Epithelial cell of alveolus of lung (primary cell): Measurements from ENCODE around the gene MAP1LC3B2. TPM values are rescaled to one million over a fixed set of nuclear protein-coding genes. Genes with fewer than 3 reads are reported as not detected.

Source experiments
- total RNA-seq: library from RNA; depleted of rRNA; stranded (reverse); fragments of >200 nt; gene quantifications from 2 replicates; pipeline ENCODE4 v1.2.1, GENCODE V29; 2015

MAP1LC3B2 gene
- 0.26 and 0.32 TPM in 2 replicates for total RNA-seq

GRCh38 chr12:116559162-116559935, at the start of gene MAP1LC3B2:
TSS of gene MAP1LC3B2 (plus strand) at chr12:116559381. CDS start at chr12:116575943, 16,562 bp downstream.

Other genes starting within 250 kb of the MAP1LC3B2 start
- gene SPRING1, start 178.7 kb downstream of the MAP1LC3B2 start, total RNA-seq = 21.9 and 28.4 TPM in 2 replicates
- gene RNFT2, start 178.9 kb downstream of the MAP1LC3B2 start, total RNA-seq = 1.7 and 2.1 TPM in 2 replicates